ENCODE results near the gene ADIPOR2.

- TF ChIP-seq, protein P1, sequence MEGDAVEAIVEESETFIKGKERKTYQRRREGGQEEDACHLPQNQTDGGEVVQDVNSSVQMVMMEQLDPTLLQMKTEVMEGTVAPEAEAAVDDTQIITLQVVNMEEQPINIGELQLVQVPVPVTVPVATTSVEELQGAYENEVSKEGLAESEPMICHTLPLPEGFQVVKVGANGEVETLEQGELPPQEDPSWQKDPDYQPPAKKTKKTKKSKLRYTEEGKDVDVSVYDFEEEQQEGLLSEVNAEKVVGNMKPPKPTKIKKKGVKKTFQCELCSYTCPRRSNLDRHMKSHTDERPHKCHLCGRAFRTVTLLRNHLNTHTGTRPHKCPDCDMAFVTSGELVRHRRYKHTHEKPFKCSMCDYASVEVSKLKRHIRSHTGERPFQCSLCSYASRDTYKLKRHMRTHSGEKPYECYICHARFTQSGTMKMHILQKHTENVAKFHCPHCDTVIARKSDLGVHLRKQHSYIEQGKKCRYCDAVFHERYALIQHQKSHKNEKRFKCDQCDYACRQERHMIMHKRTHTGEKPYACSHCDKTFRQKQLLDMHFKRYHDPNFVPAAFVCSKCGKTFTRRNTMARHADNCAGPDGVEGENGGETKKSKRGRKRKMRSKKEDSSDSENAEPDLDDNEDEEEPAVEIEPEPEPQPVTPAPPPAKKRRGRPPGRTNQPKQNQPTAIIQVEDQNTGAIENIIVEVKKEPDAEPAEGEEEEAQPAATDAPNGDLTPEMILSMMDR (IDR thresholded peaks at IDR 0.05): no peak
- no peak for TF ChIP-seq POLR2A (IDR thresholded peaks at IDR 0.05)
Measured at GRCh38 chr12:1769809-1770494, 79.1 kb downstream of the ADIPOR2 start.
